ENCODE measurements around the gene GCK. TPM values are rescaled to one million over a fixed set of nuclear protein-coding genes. Genes with fewer than 3 reads are reported as not detected.

GCK gene
- total RNA-seq, 1 experiment from 2014 or later, result not detected

DNA sequence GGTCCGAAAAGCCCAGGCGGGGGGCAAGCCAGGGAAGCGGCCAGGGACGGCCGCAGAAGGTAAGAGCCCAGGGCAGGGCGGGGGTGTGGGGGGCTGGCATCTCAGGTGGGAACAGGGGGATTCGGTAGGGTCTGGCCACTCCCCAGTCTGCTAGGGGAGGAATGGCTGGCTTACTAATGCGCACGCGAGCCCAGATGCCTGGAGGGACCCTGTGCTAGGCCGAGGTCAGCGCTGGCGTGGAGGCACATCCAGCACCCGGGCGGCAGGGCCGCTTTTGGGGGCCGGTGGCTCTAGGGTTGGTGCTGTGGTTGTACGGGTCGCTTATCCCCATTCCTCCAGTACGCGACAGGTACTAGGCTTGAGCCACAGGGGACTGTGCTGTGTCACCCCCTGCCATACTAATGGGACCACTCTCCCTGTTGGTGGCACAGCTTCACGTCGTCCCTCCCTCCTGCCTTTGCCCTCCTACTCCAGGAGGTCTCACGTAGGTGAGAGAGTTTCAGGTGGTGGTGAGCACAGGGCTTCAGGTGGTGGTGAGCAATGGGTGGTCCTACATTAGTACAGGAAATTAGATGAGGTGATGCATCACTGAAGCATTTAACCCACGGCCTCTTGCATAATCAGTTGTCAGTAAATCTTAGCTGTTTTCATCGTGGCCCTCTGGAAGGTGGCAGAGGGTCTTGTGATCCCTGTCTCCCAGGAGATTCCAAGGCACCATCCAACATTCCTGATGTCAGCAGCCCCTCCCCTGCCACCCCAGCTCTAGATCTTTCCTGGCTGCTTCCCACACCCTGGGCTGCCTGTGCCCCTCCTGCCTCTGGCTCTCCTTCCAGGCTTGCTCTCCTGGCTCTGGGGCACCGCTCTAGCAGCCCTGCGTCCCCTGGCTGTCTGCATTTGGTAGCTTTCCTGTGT is 84.1 kb downstream of the GCK start:
- Mint-ChIP-seq H3K4me1 (ENCODE audit: low read depth, unreplicated experiment) (peaks cover 6% of the 10 kb centered on the region), H3K36me3 (ENCODE audit: insufficient read depth, unreplicated experiment) (no peaks in the 10 kb centered on the region), H3K4me3 (ENCODE audit: low read depth, unreplicated experiment) (no peak overlapping the region), H3K9me3 (ENCODE audit: low read depth, unreplicated experiment) (no peaks in the 10 kb centered on the region), H3K27ac (ENCODE audit: unreplicated experiment) (no peak overlapping the region), H3K27me3 (ENCODE audit: unreplicated experiment) (peaks cover 73% of the 10 kb centered on the region)
- no TSS peak for BruUV-seq (replicated peaks)
- CTCF ChIA-PET, result interaction anchor here (0.7 kb wide), 2 partner anchors 17 to 53 kb away, joined by 4 read pairs; no protein-coding TSS in a partner anchor
- intact Hi-C loops (cut with micrococcal nuclease; ENCODE audit: unreplicated experiment), result no loop called here
- no peak for TF ChIP-seq CTCF (IDR thresholded peaks at IDR 0.05; ENCODE audit: unreplicated experiment)
- no peak for DNase-seq

DNA sequence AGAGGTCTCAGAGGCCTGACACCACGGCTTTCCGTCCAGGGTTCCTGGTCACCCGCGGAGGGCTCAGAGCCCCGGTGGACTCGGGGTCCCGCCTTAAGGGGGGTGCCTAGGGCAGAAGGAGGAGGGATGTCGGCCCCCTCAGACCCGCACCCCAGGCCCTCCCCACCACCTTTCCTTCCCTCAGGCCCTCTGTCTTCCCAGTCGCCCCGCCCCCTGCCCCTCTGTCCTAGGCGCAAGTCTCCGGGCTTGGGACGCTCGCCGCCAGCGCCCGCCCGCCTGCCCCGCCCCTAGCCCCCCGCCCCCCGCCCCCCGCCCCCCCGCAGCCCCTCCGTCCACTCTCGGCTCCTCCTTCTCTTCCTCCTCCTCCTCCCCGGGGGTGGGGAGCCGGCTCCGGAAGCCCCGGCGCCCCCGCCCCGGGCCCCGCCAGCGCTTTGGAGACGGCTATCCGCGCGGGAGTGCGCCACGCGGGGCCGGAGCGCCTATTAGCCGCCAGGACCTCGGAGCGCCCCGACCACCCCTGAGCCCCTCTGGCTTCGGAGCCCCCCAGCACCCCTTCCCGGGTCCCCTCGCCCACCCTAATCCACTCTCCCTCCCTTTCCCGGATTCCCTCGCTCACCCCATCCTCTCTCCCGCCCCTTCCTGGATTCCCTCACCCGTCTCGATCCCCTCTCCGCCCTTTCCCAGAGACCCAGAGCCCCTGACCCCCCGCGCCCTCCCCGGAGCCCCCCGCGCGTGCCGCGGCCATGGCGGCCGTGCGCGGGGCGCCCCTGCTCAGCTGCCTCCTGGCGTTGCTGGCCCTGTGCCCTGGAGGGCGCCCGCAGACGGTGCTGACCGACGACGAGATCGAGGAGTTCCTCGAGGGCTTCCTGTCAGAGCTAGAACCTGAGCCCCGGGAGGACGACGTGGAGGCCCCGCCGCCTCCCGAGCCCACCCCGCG is 85.0 kb downstream of the GCK start, which contains the start of gene AEBP1:
Gene AEBP1, plus strand, starts transcription at position 423 of the 937 bp plus-strand sequence. Its CDS starts 321 bp downstream, at position 744.
- no TSS peak for BruUV-seq (replicated peaks)
- peaks cover 6% of the 10 kb centered on the region for H3K4me1 Mint-ChIP-seq (ENCODE audit: low read depth, unreplicated experiment)
- H3K4me3 Mint-ChIP-seq (ENCODE audit: low read depth, unreplicated experiment), result no peak within 1 kb of the TSS
- no peak for TF ChIP-seq CTCF (IDR thresholded peaks at IDR 0.05; ENCODE audit: unreplicated experiment)
- H3K36me3 Mint-ChIP-seq (ENCODE audit: insufficient read depth, unreplicated experiment), result no peaks in the 10 kb centered on the region
- no peak for DNase-seq
- H3K9me3 Mint-ChIP-seq (ENCODE audit: low read depth, unreplicated experiment), result no peaks in the 10 kb centered on the region
- no peak within 1 kb of the TSS for H3K27ac Mint-ChIP-seq (ENCODE audit: unreplicated experiment)
- CTCF ChIA-PET, result interaction anchor here (0.7 kb wide), 1 partner anchor 54 kb away, joined by 4 read pairs; no protein-coding TSS in a partner anchor
- intact Hi-C loops (cut with micrococcal nuclease; ENCODE audit: unreplicated experiment), result no loop called here
- peaks cover 66% of the 10 kb centered on the region for H3K27me3 Mint-ChIP-seq (ENCODE audit: unreplicated experiment)

DNA sequence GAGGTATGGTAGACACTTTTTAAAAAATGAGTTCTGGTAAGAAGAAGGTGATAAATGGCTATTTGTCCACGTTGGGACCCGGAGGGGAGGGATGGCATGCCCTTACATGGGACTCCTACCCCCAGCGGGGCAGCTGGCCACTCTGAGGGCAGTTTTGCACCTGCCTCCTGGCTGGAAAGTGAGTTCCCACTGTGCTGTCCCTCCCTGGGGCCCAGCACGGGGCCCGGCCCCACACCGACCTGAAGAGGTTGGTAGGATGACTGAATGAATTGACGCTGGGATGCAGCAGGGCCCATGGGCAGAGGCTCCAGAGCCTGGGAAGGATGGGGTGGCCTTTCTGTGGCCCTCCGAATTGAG is 85.7 kb downstream of the GCK start:
- TF ChIP-seq CTCF (IDR thresholded peaks at IDR 0.05; ENCODE audit: unreplicated experiment), result no peak
- Mint-ChIP-seq H3K36me3 (ENCODE audit: insufficient read depth, unreplicated experiment) (no peaks in the 10 kb centered on the region), H3K27ac (ENCODE audit: unreplicated experiment) (no peak overlapping the region), H3K4me3 (ENCODE audit: low read depth, unreplicated experiment) (no peak overlapping the region), H3K27me3 (ENCODE audit: unreplicated experiment) (peaks cover 60% of the 10 kb centered on the region), H3K9me3 (ENCODE audit: low read depth, unreplicated experiment) (no peaks in the 10 kb centered on the region), H3K4me1 (ENCODE audit: low read depth, unreplicated experiment) (peaks cover 6% of the 10 kb centered on the region)
- intact Hi-C loops (cut with micrococcal nuclease; ENCODE audit: unreplicated experiment), result no loop called here
- CTCF ChIA-PET, result interaction anchor here (1.0 kb wide), 1 partner anchor 22 kb away, joined by 6 read pairs; no protein-coding TSS in a partner anchor
- no peak for DNase-seq
- BruUV-seq (replicated peaks), result no TSS peak

GRCh38 chr7:44102846-44103565 is 86.2 kb downstream of the GCK start:
- peaks cover 6% of the 10 kb centered on the region for H3K4me1 Mint-ChIP-seq (ENCODE audit: low read depth, unreplicated experiment)
- no peak for DNase-seq
- peaks cover 54% of the 10 kb centered on the region for H3K27me3 Mint-ChIP-seq (ENCODE audit: unreplicated experiment)
- no peaks in the 10 kb centered on the region for H3K36me3 Mint-ChIP-seq (ENCODE audit: insufficient read depth, unreplicated experiment)
- intact Hi-C loops (cut with micrococcal nuclease; ENCODE audit: unreplicated experiment), result no loop called here
- H3K9me3 Mint-ChIP-seq (ENCODE audit: low read depth, unreplicated experiment), result no peaks in the 10 kb centered on the region
- no peak overlapping the region for H3K27ac Mint-ChIP-seq (ENCODE audit: unreplicated experiment)
- CTCF ChIA-PET, result interaction anchor here (1.0 kb wide), 1 partner anchor 21 kb away, joined by 6 read pairs; no protein-coding TSS in a partner anchor
- no peak overlapping the region for H3K4me3 Mint-ChIP-seq (ENCODE audit: low read depth, unreplicated experiment)
- no peak for TF ChIP-seq CTCF (IDR thresholded peaks at IDR 0.05; ENCODE audit: unreplicated experiment)
- no TSS peak for BruUV-seq (replicated peaks)

All from Calu3 (cell line).